ENCODE results near the gene COASY. TPM values are rescaled to one million over a fixed set of nuclear protein-coding genes. Genes with fewer than 3 reads are reported as not detected.
"Not testable (repeated sequence)": the region's sequence is repeated elsewhere in the genome, so short reads cannot be mapped to it uniquely, and the experiment has no call there.

The COASY gene
- total and polyA plus RNA-seq, 4 donors = 25.9 to 93.2 (median 64.3) TPM

- peaks cover 2 to 34% (median 4%) of the 10 kb centered on the region in 4 donors for H3K36me3 ChIP-seq (ENCODE audit: control insufficient read depth in 4 of 4, insufficient read depth in 4 of 4, low read length in 4 of 4)
- no peak overlapping the region for H3K27ac ChIP-seq (ENCODE audit: low read depth in 1 of 2, low read length in 1 of 2)
- DNase-seq (no peak), ATAC-seq (ENCODE audit: insufficient read depth, low FRiP score) (no peak)
- peaks cover 0 to 2% (median 0%) of the 10 kb centered on the region in 5 donors for H3K4me1 ChIP-seq (ENCODE audit: control insufficient read depth in 5 of 5, insufficient read depth in 5 of 5, low read length in 5 of 5)
- no peaks in the 10 kb centered on the region for H3K27me3 ChIP-seq (ENCODE audit: control insufficient read depth in 3 of 3, insufficient read depth in 3 of 3, low read length in 2 of 3)
- H3K9ac ChIP-seq (ENCODE audit: insufficient read depth in 1 of 2, low read length in 2 of 2) = no peak overlapping the region
- 75 to 80% methylated on average over 8 of the region's 8 CpGs for WGBS, 2 donors
- no peak overlapping the region for H3K4me3 ChIP-seq
- no peak for TF ChIP-seq CTCF (IDR thresholded peaks at IDR 0.05; ENCODE audit: control extremely low read depth, extremely low read depth)
- H3K9me3 ChIP-seq (ENCODE audit: control insufficient read depth in 4 of 4, insufficient read depth in 3 of 4, low read length in 3 of 4) = no peaks in the 10 kb centered on the region
These were observed 17.1 kb upstream of the COASY start for GRCh38 chr17:42544874-42545283.

- H3K9ac ChIP-seq (ENCODE audit: insufficient read depth in 1 of 2, low read length in 2 of 2); DNase-seq; ATAC-seq (ENCODE audit: insufficient read depth, low FRiP score); H3K4me3 ChIP-seq; H3K27me3 ChIP-seq (ENCODE audit: control insufficient read depth in 3 of 3, insufficient read depth in 3 of 3, low read length in 2 of 3); H3K4me1 ChIP-seq (ENCODE audit: control insufficient read depth in 5 of 5, insufficient read depth in 5 of 5, low read length in 5 of 5); H3K9me3 ChIP-seq (ENCODE audit: control insufficient read depth in 4 of 4, insufficient read depth in 3 of 4, low read length in 3 of 4); H3K27ac ChIP-seq (ENCODE audit: low read depth in 1 of 2, low read length in 1 of 2): not testable (repeated sequence)
- peaks cover 2 to 31% (median 4%) of the 10 kb centered on the region in 4 donors for H3K36me3 ChIP-seq (ENCODE audit: control insufficient read depth in 4 of 4, insufficient read depth in 4 of 4, low read length in 4 of 4)
- 93% methylated on average over 7 to 9 of the region's 9 CpGs for WGBS, 2 donors
These were observed 16.0 kb upstream of the COASY start for GRCh38 chr17:42545755-42546505.

- no peaks in the 10 kb centered on the region for H3K9me3 ChIP-seq (ENCODE audit: control insufficient read depth in 4 of 4, insufficient read depth in 3 of 4, low read length in 3 of 4)
- no peak overlapping the region for H3K9ac ChIP-seq (ENCODE audit: insufficient read depth in 1 of 2, low read length in 2 of 2)
- no peak for TF ChIP-seq CTCF (IDR thresholded peaks at IDR 0.05; ENCODE audit: control extremely low read depth, extremely low read depth)
- no peak for DNase-seq
- peaks cover 0 to 2% (median 0%) of the 10 kb centered on the region in 5 donors for H3K4me1 ChIP-seq (ENCODE audit: control insufficient read depth in 5 of 5, insufficient read depth in 5 of 5, low read length in 5 of 5)
- H3K36me3 ChIP-seq (ENCODE audit: control insufficient read depth in 4 of 4, insufficient read depth in 4 of 4, low read length in 4 of 4) = peaks cover 2 to 23% (median 4%) of the 10 kb centered on the region in 4 donors
- 88 to 89% methylated on average over 23 of the region's 23 CpGs for WGBS, 2 donors
- no peak overlapping the region for H3K4me3 ChIP-seq
- H3K27ac ChIP-seq (ENCODE audit: low read depth in 1 of 2, low read length in 1 of 2) = no peak overlapping the region
- no peaks in the 10 kb centered on the region for H3K27me3 ChIP-seq (ENCODE audit: control insufficient read depth in 3 of 3, insufficient read depth in 3 of 3, low read length in 2 of 3)
- no peak for ATAC-seq (ENCODE audit: insufficient read depth, low FRiP score)
These were observed 14.9 kb upstream of the COASY start for GRCh38 chr17:42547001-42547461.

- H3K27me3 ChIP-seq (ENCODE audit: control insufficient read depth in 3 of 3, insufficient read depth in 3 of 3, low read length in 2 of 3) = no peaks in the 10 kb centered on the region
- 84 to 92% methylated on average over 14 of the region's 14 CpGs for WGBS, 2 donors
- peaks cover 0 to 20% (median 4%) of the 10 kb centered on the region in 4 donors for H3K36me3 ChIP-seq (ENCODE audit: control insufficient read depth in 4 of 4, insufficient read depth in 4 of 4, low read length in 4 of 4)
- ATAC-seq (ENCODE audit: insufficient read depth, low FRiP score) = no peak
- H3K4me3 ChIP-seq = no peak overlapping the region
- no peak overlapping the region for H3K9ac ChIP-seq (ENCODE audit: insufficient read depth in 1 of 2, low read length in 2 of 2)
- H3K9me3 ChIP-seq (ENCODE audit: control insufficient read depth in 4 of 4, insufficient read depth in 3 of 4, low read length in 3 of 4) = no peaks in the 10 kb centered on the region
- peaks cover 0 to 2% (median 0%) of the 10 kb centered on the region in 5 donors for H3K4me1 ChIP-seq (ENCODE audit: control insufficient read depth in 5 of 5, insufficient read depth in 5 of 5, low read length in 5 of 5)
- TF ChIP-seq CTCF (IDR thresholded peaks at IDR 0.05; ENCODE audit: control extremely low read depth, extremely low read depth) = no peak
- H3K27ac ChIP-seq (ENCODE audit: low read depth in 1 of 2, low read length in 1 of 2) = no peak overlapping the region
- DNase-seq = no peak
These were observed 14.3 kb upstream of the COASY start for GRCh38 chr17:42547698-42548069.
